ENCODE results near the gene RAPGEF4.

DNA sequence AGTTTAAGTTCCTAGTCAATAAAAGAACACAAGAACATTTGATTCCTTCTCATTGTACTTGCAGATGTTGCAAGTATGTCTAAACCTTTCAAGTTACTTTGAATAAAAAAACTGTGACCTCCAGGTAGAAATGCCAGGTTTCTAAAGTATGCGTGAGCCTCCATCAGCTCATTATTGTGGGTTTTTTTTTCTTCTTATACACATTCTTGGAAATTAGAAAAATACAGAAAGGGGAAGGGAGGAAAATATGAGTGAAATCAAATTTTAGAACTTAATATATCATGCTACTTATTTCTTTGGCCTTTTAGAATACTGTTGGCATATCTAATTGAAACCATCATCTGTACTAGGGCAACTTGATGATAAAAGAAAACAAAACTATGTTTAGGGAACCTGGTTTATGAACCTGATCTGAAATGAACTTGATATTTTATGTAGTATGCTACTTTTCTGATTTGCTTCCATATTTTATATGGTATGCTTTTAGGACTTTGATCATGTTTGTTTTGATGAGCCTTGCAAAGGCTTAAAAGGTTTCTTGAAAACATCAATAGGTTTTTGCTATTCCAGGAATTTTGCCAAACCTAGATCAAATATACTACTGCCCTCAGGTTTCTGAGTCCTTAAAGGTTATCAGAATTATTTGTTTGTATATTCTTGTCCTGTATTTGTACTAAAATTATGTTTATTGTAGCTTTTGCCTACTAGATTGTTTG is 209.3 kb downstream of the RAPGEF4 start:
- TF ChIP-seq, protein P1, sequence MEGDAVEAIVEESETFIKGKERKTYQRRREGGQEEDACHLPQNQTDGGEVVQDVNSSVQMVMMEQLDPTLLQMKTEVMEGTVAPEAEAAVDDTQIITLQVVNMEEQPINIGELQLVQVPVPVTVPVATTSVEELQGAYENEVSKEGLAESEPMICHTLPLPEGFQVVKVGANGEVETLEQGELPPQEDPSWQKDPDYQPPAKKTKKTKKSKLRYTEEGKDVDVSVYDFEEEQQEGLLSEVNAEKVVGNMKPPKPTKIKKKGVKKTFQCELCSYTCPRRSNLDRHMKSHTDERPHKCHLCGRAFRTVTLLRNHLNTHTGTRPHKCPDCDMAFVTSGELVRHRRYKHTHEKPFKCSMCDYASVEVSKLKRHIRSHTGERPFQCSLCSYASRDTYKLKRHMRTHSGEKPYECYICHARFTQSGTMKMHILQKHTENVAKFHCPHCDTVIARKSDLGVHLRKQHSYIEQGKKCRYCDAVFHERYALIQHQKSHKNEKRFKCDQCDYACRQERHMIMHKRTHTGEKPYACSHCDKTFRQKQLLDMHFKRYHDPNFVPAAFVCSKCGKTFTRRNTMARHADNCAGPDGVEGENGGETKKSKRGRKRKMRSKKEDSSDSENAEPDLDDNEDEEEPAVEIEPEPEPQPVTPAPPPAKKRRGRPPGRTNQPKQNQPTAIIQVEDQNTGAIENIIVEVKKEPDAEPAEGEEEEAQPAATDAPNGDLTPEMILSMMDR (IDR thresholded peaks at IDR 0.05; ENCODE audit: low read depth, low read length, poor library complexity, severe bottlenecking): no peak
- TF ChIP-seq EZH2phosphoT487 (IDR thresholded peaks at IDR 0.05; ENCODE audit: borderline replicate concordance, low read length): no peak
